ENCODE results near the gene TBC1D19. TPM values are rescaled to one million over a fixed set of nuclear protein-coding genes. Genes with fewer than 3 reads are reported as not detected.
"Not testable (repeated sequence)": the region's sequence is repeated elsewhere in the genome, so short reads cannot be mapped to it uniquely, and the experiment has no call there.

Gene TBC1D19
- total RNA-seq, 4 donors from 2014 or later: 25.0 to 31.8 (median 31.4) TPM

DNA sequence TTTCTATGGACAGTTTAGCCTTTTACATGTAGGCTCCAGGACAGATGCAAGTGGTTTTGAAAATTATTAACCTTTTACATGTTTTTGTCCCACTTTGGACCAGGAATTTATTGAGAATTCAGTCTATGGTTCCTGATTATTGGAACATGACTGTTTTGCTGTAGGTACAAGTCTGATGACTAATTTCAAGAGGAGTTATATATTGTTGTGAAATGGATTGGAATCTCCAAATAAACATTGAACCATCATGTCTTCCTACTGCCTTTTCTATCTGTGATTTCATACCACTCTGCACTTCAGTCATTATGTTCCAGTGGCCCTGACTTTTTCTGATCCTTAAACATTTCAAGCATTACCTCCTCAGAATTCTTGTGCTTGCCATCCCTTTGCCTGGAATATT is 35.9 kb downstream of the TBC1D19 start:
- intact Hi-C loops (cut with DNase I): no loop called here
- no peaks in the 10 kb centered on the region for H3K27me3 ChIP-seq

DNA sequence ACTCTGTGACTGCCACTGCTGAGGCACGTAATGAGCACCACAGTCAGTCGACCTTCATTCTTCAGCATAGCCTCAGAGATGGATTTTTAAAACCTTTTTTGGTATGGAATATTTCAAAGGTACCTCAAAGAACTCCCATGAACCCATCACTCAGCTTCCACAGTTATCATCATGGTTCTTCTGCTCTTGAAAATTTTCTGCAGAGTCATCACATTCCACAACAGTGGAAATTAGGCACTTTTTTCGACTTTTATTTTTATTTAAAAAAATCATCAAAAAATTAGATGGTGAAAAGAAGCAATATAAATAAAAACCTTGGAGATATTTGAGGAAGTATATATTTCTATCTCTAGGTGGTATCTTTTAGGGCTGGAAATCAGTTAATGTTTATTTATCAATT is 37.5 kb downstream of the TBC1D19 start:
- H3K36me3 ChIP-seq: no peaks in the 10 kb centered on the region
- H3K27me3 ChIP-seq: no peaks in the 10 kb centered on the region
- no peaks in the 10 kb centered on the region for H3K9me3 ChIP-seq
- intact Hi-C loops (cut with DNase I): no loop called here
- no peaks in the 10 kb centered on the region for H3K4me1 ChIP-seq
- H3K4me3 ChIP-seq (replicated peaks in 1 of 3): no peak overlapping the region
- H3K27ac ChIP-seq: no peak overlapping the region
- 95% methylated on average over 3 of the region's 3 CpGs for WGBS, 2 donors
- DNase-seq: no peak
- no peak for TF ChIP-seq POLR2A (IDR thresholded peaks at IDR 0.05)
- TF ChIP-seq, protein P1, sequence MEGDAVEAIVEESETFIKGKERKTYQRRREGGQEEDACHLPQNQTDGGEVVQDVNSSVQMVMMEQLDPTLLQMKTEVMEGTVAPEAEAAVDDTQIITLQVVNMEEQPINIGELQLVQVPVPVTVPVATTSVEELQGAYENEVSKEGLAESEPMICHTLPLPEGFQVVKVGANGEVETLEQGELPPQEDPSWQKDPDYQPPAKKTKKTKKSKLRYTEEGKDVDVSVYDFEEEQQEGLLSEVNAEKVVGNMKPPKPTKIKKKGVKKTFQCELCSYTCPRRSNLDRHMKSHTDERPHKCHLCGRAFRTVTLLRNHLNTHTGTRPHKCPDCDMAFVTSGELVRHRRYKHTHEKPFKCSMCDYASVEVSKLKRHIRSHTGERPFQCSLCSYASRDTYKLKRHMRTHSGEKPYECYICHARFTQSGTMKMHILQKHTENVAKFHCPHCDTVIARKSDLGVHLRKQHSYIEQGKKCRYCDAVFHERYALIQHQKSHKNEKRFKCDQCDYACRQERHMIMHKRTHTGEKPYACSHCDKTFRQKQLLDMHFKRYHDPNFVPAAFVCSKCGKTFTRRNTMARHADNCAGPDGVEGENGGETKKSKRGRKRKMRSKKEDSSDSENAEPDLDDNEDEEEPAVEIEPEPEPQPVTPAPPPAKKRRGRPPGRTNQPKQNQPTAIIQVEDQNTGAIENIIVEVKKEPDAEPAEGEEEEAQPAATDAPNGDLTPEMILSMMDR (IDR thresholded peaks at IDR 0.05): no peak

More for the DNA sequence above, 35.9 kb downstream of the TBC1D19 start:
- no peaks in the 10 kb centered on the region for H3K36me3 ChIP-seq
- no peak for TF ChIP-seq POLR2A (IDR thresholded peaks at IDR 0.05)
- TF ChIP-seq, protein P1 (IDR thresholded peaks at IDR 0.05): no peak
- no peak overlapping the region for H3K27ac ChIP-seq
- H3K9me3 ChIP-seq: no peaks in the 10 kb centered on the region
- no peak overlapping the region for H3K4me3 ChIP-seq (replicated peaks in 1 of 3)
- no peak for DNase-seq
- H3K4me1 ChIP-seq: no peaks in the 10 kb centered on the region

DNA sequence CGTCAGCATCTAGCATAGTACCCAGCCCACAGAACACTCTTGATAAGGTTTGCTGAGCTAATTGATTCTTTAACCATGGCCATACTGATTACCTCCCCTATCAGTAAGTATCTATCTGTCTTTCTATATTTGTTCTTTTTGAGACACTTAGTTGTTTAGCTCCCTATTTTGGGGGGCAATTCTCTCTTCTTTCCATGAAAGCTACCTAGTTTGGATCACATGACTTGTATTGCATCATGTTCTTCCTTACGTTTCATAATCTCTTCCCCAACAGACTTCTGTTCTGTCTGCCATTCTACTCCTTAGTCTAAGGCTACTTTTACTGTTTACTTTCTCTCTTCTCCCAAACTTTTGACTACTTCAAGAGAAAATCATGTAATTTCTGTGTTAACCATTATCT is 39.0 kb downstream of the TBC1D19 start:
- no peak for TF ChIP-seq POLR2A (IDR thresholded peaks at IDR 0.05)
- TF ChIP-seq, protein P1 (IDR thresholded peaks at IDR 0.05): no peak
- Histone ChIP-seq H3K36me3 (no peaks in the 10 kb centered on the region), H3K9me3 (no peaks in the 10 kb centered on the region), H3K27ac (no peak overlapping the region), H3K4me3 (replicated peaks in 1 of 3) (no peak overlapping the region), H3K4me1 (no peaks in the 10 kb centered on the region), H3K27me3 (no peaks in the 10 kb centered on the region)
- DNase-seq: no peak
- intact Hi-C loops (cut with DNase I): no loop called here
- WGBS, 2 donors: 83 to 89% methylated on average over 2 of the region's 2 CpGs

DNA sequence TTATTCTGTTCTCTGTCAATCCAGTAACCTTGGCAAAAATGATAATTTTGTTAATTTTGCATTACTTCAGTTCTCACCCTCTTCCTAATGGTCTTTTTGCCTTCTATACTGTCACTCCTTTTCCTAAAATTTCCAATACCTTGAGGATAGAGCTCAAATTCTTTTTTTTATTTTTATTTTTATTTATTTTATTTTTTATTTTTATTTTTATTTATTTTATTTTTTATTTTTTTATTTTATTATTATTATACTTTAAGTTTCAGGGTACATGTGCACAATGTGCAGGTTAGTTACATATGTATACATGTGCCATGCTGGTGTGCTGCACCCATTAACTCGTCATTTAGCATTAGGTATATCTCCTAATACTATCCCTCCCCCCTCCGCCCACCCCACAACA is 42.8 kb downstream of the TBC1D19 start:
- H3K36me3 ChIP-seq: not testable (repeated sequence)

DNA sequence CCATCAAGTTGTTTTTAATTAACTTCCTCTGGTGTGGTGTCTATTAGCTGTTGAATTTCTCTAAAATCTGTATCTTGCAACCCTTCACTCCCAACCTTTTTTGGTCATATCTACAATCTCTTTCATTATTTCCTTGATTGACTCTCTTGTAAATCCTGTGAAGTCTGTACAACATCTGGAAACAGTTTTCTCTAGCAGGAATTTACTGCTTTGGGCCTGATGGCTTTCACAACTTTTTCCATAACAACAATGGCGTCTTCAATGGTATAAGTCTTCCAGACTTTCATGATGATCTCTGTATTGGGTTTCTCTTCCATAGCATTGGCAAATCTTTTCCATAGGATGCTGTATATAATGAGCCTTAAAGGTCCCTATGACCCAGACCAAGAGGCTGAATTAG is 49.0 kb downstream of the TBC1D19 start:
- H3K9me3 ChIP-seq: no peaks in the 10 kb centered on the region
- no peaks in the 10 kb centered on the region for H3K27me3 ChIP-seq
- no peak for TF ChIP-seq POLR2A (IDR thresholded peaks at IDR 0.05)
- TF ChIP-seq, protein P1 (IDR thresholded peaks at IDR 0.05): no peak
- H3K27ac ChIP-seq: no peak overlapping the region
- H3K4me1 ChIP-seq: no peaks in the 10 kb centered on the region
- intact Hi-C loops (cut with DNase I): no loop called here
- 93 to 98% methylated on average over 1 of the region's 1 CpG for WGBS, 2 donors
- peaks cover 0 to 3% of the 10 kb centered on the region in 2 donors for H3K36me3 ChIP-seq
- H3K4me3 ChIP-seq (replicated peaks in 1 of 3): no peak overlapping the region
- no peak for DNase-seq

More for the DNA sequence above, 42.8 kb downstream of the TBC1D19 start:
- DNase-seq; H3K9me3 ChIP-seq; H3K27me3 ChIP-seq; H3K4me1 ChIP-seq; H3K4me3 ChIP-seq (replicated peaks in 1 of 3); intact Hi-C loops (cut with DNase I); H3K27ac ChIP-seq: not testable (repeated sequence)
- 100% methylated on average over 2 of the region's 2 CpGs for WGBS, 2 donors

DNA sequence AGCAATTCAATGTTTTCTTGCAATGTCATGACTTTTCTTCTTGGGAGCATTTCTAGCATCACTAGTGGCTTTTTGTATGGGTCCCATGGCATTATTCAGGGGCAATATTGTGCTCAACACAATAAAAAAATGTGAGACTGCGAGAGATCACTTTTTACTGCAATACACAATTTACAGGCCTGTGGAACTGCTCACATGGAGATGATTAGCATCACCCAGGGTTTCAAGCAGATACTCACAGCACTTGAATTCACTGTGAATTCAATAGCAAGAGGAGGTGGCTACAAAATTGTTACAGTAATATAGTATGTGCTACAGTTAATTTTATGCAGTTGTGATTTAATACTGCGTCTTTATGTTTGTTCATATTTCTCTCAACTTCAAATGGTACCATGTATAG is 50.4 kb downstream of the TBC1D19 start:
- WGBS, 2 donors: 97 to 100% methylated on average over 2 of the region's 2 CpGs
- H3K9me3 ChIP-seq: no peaks in the 10 kb centered on the region
- no peak overlapping the region for H3K27ac ChIP-seq
- no peaks in the 10 kb centered on the region for H3K4me1 ChIP-seq
- no peak for DNase-seq
- peaks cover 3 to 6% of the 10 kb centered on the region in 2 donors for H3K36me3 ChIP-seq
- intact Hi-C loops (cut with DNase I): no loop called here
- H3K27me3 ChIP-seq: no peaks in the 10 kb centered on the region
- TF ChIP-seq, protein P1 (IDR thresholded peaks at IDR 0.05): no peak
- TF ChIP-seq POLR2A (IDR thresholded peaks at IDR 0.05): no peak
- H3K4me3 ChIP-seq (replicated peaks in 1 of 3): no peak overlapping the region

Measured in thyroid gland (tissue), 4 donors.